Measurements from ENCODE around the gene ACTA1.

DNA sequence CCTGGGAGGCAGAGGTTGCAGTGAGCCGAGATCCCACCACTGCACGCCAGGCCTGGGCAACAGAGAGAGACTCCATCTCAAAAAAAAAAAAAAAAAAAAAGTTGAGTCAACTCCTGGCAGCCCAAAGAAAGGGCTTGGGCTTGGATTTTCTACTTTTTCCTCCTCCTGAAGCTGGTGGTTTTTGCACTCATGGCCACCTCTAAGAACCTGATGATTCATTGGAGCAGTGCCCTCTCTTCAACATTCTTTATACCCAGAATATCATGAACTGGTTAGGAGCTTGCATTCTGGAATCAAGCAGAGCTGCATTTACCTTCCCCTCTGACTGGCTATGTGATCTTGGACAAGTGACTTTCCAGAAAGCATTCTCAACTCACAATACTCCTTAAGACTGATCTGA lies 3.5 kb upstream of the ACTA1 start:
- TF ChIP-seq, protein P1, sequence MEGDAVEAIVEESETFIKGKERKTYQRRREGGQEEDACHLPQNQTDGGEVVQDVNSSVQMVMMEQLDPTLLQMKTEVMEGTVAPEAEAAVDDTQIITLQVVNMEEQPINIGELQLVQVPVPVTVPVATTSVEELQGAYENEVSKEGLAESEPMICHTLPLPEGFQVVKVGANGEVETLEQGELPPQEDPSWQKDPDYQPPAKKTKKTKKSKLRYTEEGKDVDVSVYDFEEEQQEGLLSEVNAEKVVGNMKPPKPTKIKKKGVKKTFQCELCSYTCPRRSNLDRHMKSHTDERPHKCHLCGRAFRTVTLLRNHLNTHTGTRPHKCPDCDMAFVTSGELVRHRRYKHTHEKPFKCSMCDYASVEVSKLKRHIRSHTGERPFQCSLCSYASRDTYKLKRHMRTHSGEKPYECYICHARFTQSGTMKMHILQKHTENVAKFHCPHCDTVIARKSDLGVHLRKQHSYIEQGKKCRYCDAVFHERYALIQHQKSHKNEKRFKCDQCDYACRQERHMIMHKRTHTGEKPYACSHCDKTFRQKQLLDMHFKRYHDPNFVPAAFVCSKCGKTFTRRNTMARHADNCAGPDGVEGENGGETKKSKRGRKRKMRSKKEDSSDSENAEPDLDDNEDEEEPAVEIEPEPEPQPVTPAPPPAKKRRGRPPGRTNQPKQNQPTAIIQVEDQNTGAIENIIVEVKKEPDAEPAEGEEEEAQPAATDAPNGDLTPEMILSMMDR (IDR thresholded peaks at IDR 0.05): no peak
- no peak for TF ChIP-seq POLR2A (IDR thresholded peaks at IDR 0.05)
